SK-N-MC (cell line): Measurements from ENCODE around the gene CPT1C.

Experiments
- DNase-seq: peaks from one replicate; pipeline ENCODE4 v3.0.0-alpha.2; 2011; ENCODE audit warnings: low read depth, low spot score
- H3K27ac ChIP-seq: fragments of 200-600 bp; sonication (generic); 2 replicates; pipeline ENCODE4 v1.5.1; 2016; ENCODE audit warnings: mixed run types
- H3K36me3 ChIP-seq: fragments of 200-600 bp; sonication (generic); 2 replicates; pipeline ENCODE4 v1.6.1; 2017; ENCODE audit warnings: antibody characterized with exemption, low read length, mixed read lengths; ENCODE audit not compliant: insufficient read depth
- H3K4me3 ChIP-seq: fragments of 200-600 bp; sonication (generic); 2 replicates; pipeline ENCODE4 v1.5.1; 2016
- H3K9ac ChIP-seq: fragments of 200-600 bp; sonication (generic); 2 replicates; pipeline ENCODE4 v1.8.0; 2017; ENCODE audit warnings: mixed run types, mixed read lengths; ENCODE audit not compliant: insufficient read length
- H3K9me3 ChIP-seq: fragments of 200-600 bp; sonication (generic); 2 replicates; pipeline ENCODE4 v1.6.1; 2017; ENCODE audit warnings: low read depth, mild to moderate bottlenecking, antibody characterized with exemption, low read length, moderate library complexity, mixed read lengths
- EZH2 ChIP-seq: fragments of 200-600 bp; sonication (generic); IDR thresholded peaks from one replicate; pipeline ENCODE4 v1.6.1; 2017; ENCODE audit warnings: antibody characterized with exemption
- FOXP2 ChIP-seq: optimal IDR thresholded peaks from 2 replicates; pipeline ENCODE3; 2011; ENCODE audit warnings: mild to moderate bottlenecking, moderate library complexity; ENCODE audit not compliant: insufficient read depth; ENCODE audit errors: extremely low read length, control extremely low read depth
- POLR2AphosphoS5 ChIP-seq: IDR thresholded peaks from 2 replicates; pipeline ENCODE4 v1.6.1; 2012; ENCODE audit warnings: mild to moderate bottlenecking, low read depth, low read length, borderline replicate concordance

Gene CPT1C

DNA sequence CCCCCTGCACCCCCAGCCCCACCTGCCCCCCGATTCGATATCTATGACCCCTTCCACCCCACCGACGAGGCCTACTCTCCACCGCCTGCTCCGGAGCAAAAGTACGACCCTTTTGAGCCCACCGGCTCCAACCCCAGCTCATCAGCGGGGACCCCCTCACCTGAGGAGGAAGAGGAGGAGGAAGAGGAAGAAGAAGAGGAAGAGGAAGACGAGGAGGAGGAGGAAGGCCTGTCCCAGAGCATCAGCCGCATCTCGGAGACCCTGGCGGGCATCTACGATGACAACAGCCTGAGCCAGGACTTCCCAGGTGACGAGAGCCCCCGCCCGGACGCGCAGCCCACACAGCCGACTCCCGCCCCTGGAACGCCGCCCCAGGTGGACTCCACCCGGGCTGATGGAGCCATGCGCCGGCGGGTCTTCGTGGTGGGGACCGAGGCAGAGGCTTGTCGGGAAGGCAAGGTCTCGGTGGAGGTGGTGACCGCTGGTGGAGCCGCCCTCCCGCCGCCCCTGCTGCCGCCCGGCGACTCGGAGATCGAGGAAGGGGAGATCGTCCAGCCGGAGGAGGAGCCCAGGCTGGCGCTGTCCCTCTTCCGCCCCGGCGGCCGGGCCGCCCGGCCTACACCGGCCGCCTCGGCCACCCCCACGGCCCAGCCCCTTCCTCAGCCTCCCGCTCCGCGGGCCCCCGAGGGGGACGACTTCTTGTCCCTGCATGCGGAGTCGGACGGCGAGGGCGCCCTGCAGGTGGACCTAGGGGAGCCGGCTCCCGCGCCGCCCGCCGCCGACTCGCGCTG lies 39.7 kb upstream of the CPT1C start:
- Histone ChIP-seq H3K36me3 (peaks cover 61% of the 10 kb centered on the region; the same call in 1 of the 2 replicates), H3K9me3 (no peaks in the 10 kb centered on the region), H3K9ac (no peak overlapping the region), H3K27ac (no peak overlapping the region), H3K4me3 (no peak overlapping the region)
- no peak for DNase-seq
- TF ChIP-seq FOXP2 (no peak), POLR2AphosphoS5 (no peak), EZH2 (no peak)

DNA sequence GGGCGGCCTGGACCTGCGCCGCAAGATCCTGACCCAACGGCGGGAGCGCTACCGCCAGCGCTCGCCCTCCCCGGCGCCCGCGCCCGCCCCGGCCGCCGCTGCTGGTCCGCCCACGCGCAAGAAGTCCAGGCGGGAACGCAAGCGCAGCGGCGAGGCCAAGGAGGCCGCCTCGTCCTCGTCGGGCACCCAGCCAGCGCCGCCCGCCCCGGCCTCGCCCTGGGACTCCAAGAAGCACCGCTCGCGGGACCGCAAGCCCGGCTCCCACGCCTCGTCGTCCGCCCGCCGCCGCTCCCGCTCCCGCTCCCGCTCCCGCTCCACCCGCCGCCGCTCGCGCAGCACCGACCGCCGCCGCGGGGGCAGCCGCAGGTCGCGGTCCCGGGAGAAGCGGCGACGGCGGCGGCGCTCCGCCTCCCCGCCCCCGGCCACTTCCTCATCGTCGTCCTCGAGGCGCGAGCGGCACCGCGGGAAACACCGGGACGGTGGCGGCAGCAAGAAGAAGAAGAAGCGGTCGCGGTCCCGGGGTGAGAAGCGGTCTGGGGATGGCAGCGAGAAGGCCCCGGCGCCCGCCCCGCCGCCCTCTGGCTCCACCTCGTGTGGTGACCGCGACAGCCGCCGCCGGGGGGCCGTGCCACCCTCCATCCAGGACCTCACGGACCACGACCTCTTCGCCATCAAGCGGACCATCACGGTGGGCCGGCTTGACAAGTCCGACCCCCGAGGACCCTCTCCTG lies 38.9 kb upstream of the CPT1C start:
- no peak for DNase-seq
- TF ChIP-seq POLR2AphosphoS5 (no peak), EZH2 (no peak), FOXP2 (no peak)
- H3K9me3 ChIP-seq: no peaks in the 10 kb centered on the region
- H3K27ac ChIP-seq: no peak overlapping the region
- no peak overlapping the region for H3K4me3 ChIP-seq
- H3K36me3 ChIP-seq: peaks cover 60% of the 10 kb centered on the region; the same call in 1 of the 2 replicates
- no peak overlapping the region for H3K9ac ChIP-seq

GRCh38 chr19:49652551-49653465 lies 38.1 kb upstream of the CPT1C start:
- TF ChIP-seq POLR2AphosphoS5: no peak
- no peak for TF ChIP-seq FOXP2
- no peak for TF ChIP-seq EZH2
- no peak overlapping the region for H3K27ac ChIP-seq
- no peaks in the 10 kb centered on the region for H3K9me3 ChIP-seq
- peaks cover 59% of the 10 kb centered on the region; the same call in 1 of the 2 replicates for H3K36me3 ChIP-seq
- H3K4me3 ChIP-seq: no peak overlapping the region
- H3K9ac ChIP-seq: no peak overlapping the region
- DNase-seq: no peak

DNA sequence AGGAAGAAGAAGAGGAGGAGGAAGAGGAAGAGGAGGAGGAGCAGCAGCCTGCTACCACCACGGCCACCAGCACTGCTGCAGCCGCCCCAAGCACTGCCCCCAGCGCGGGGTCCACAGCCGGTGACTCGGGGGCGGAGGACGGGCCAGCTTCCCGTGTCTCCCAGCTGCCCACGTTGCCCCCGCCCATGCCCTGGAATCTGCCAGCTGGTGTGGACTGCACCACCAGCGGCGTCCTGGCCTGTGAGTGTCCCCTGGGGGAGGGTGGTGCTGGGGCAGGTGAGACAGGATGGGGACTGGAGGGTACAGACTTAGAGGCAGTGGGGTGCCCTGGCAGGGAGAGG lies 37.5 kb upstream of the CPT1C start:
- Histone ChIP-seq H3K9ac (no peak overlapping the region), H3K4me3 (no peak overlapping the region), H3K9me3 (no peaks in the 10 kb centered on the region), H3K27ac (no peak overlapping the region), H3K36me3 (peaks cover 65% of the 10 kb centered on the region)
- no peak for DNase-seq
- TF ChIP-seq EZH2 (no peak), FOXP2 (no peak), POLR2AphosphoS5 (no peak)

- TF ChIP-seq POLR2AphosphoS5 (no peak), EZH2 (no peak), FOXP2 (no peak)
- no peak overlapping the region for H3K27ac ChIP-seq
- no peak overlapping the region for H3K4me3 ChIP-seq
- H3K9ac ChIP-seq: no peak overlapping the region
- peaks cover 73% of the 10 kb centered on the region for H3K36me3 ChIP-seq
- H3K9me3 ChIP-seq: no peaks in the 10 kb centered on the region
- no peak for DNase-seq
These were observed 36.3 kb upstream of the CPT1C start for GRCh38 chr19:49654581-49654980.

GRCh38 chr19:49655570-49656455 lies 35.1 kb upstream of the CPT1C start:
- Histone ChIP-seq H3K27ac (no peak overlapping the region), H3K36me3 (peaks cover 75% of the 10 kb centered on the region), H3K9me3 (no peaks in the 10 kb centered on the region), H3K9ac (no peak overlapping the region), H3K4me3 (no peak overlapping the region)
- DNase-seq: no peak
- TF ChIP-seq EZH2 (no peak), FOXP2 (no peak), POLR2AphosphoS5 (no peak)

GRCh38 chr19:49656456-49657109 lies 34.3 kb upstream of the CPT1C start:
- DNase-seq: no peak
- H3K9ac ChIP-seq: no peak overlapping the region
- peaks cover 76% of the 10 kb centered on the region for H3K36me3 ChIP-seq
- no peaks in the 10 kb centered on the region for H3K9me3 ChIP-seq
- no peak overlapping the region for H3K27ac ChIP-seq
- TF ChIP-seq POLR2AphosphoS5: no peak
- TF ChIP-seq FOXP2: no peak
- TF ChIP-seq EZH2: no peak
- H3K4me3 ChIP-seq: no peak overlapping the region
